Gastroesophageal sphincter (tissue), 3 donors: ENCODE measurements around the gene CAMKMT.

ENCODE experiments used
- EP300 ChIP-seq: sonication (generic); formaldehyde crosslinking; IDR thresholded peaks from one replicate; pipeline ENCODE4 v1.6.1; 2017; ENCODE audit warnings: antibody characterized with exemption, mild to moderate bottlenecking
- POLR2A ChIP-seq, 2 donors: fragments of 450-650 bp; IDR thresholded peaks; one replicate each; pipeline ENCODE4 v1.6.1; 2017; ENCODE audit warnings: antibody characterized with exemption in 2 of 2, mild to moderate bottlenecking in 2 of 2, moderate library complexity in 1 of 2
- POLR2AphosphoS5 ChIP-seq: sonication (generic); formaldehyde crosslinking; IDR thresholded peaks from one replicate; pipeline ENCODE4 v1.6.1; 2017; ENCODE audit warnings: antibody characterized with exemption
- TF ChIP-seq, protein P1 (sequence below), 4 experiments: fragments of 200-600 bp in 2 of 4; fragments of 450-650 bp in 2 of 4; sonication (generic) in 1 of 4; IDR thresholded peaks; one replicate each; pipeline ENCODE4 v1.5.1; 2017 to 2019; ENCODE audit warnings: antibody characterized with exemption in 4 of 4, mild to moderate bottlenecking in 2 of 4, moderate library complexity in 2 of 4

DNA sequence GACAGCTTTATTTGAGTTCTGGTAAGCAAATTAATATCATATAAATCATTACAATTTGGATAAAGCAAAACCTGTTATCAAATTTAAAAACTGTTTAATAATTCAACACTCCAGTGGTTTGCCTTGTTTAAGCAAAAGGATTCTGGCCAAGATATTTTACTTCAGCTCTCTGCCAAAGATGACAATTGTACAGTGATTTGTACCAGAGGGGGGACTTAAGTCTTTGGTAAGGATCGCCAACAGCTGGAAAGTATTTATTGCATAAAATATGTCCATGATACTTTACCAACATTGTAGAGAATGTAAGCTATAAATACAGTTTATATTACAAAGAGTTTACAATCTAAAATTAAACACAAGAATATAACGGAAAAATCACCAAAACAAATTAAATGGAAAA is 14.2 kb upstream of the CAMKMT start:
- TF ChIP-seq, protein P1, sequence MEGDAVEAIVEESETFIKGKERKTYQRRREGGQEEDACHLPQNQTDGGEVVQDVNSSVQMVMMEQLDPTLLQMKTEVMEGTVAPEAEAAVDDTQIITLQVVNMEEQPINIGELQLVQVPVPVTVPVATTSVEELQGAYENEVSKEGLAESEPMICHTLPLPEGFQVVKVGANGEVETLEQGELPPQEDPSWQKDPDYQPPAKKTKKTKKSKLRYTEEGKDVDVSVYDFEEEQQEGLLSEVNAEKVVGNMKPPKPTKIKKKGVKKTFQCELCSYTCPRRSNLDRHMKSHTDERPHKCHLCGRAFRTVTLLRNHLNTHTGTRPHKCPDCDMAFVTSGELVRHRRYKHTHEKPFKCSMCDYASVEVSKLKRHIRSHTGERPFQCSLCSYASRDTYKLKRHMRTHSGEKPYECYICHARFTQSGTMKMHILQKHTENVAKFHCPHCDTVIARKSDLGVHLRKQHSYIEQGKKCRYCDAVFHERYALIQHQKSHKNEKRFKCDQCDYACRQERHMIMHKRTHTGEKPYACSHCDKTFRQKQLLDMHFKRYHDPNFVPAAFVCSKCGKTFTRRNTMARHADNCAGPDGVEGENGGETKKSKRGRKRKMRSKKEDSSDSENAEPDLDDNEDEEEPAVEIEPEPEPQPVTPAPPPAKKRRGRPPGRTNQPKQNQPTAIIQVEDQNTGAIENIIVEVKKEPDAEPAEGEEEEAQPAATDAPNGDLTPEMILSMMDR (IDR thresholded peaks at IDR 0.05), result no peak
- TF ChIP-seq POLR2A (IDR thresholded peaks at IDR 0.05), result no peak
- no peak for TF ChIP-seq EP300
- TF ChIP-seq POLR2AphosphoS5, result no peak
